ENCODE results near the gene ERAS.

GRCh38 chrX:48813644-48814043, 12.7 kb upstream of the ERAS start:
- TF ChIP-seq CTCF (IDR thresholded peaks at IDR 0.05; ENCODE audit: borderline replicate concordance, extremely low read depth, low read length, poor library complexity, severe bottlenecking) = no peak
- no peak for TF ChIP-seq EZH2 (IDR thresholded peaks at IDR 0.05; ENCODE audit: borderline replicate concordance, low read depth, low read length, severe bottlenecking)
